HG02610 (cell line): ENCODE data around the gene CHCHD5.
"Not testable (repeated sequence)": the region's sequence is repeated elsewhere in the genome, so short reads cannot be mapped to it uniquely, and the experiment has no call there.

Experiments
- ATAC-seq: cut with Tn5 transposase; IDR thresholded peaks from one replicate; pipeline ENCODE4 v1.9.1; 2021; ENCODE audit warnings: mild to moderate bottlenecking, moderate library complexity; ENCODE audit not compliant: unreplicated experiment

The CHCHD5 gene

DNA sequence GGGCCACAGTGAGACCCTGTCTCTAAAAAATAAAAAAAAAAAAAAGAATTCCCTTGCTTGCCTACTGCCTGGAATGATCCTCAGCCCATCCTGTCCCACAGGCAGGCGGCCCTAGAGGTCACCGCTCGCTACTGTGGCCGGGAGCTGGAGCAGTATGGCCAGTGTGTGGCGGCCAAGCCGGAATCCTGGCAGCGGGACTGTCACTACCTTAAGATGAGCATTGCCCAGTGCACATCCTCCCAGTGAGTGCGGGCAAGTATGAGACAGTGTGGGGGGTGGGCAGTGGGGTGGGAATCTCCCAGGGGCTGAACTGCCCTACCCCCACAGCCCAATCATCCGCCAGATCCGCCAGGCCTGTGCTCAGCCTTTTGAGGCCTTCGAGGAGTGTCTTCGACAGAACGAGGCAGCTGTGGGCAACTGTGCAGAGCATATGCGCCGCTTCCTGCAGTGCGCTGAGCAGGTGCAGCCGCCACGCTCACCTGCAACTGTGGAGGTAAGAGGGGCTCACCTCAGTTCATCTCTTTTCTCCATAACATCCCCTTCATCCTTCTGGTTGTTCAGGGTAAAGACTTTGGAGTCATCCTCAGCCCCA is 1.6 kb downstream of the CHCHD5 start:
- ATAC-seq, result no peak

DNA sequence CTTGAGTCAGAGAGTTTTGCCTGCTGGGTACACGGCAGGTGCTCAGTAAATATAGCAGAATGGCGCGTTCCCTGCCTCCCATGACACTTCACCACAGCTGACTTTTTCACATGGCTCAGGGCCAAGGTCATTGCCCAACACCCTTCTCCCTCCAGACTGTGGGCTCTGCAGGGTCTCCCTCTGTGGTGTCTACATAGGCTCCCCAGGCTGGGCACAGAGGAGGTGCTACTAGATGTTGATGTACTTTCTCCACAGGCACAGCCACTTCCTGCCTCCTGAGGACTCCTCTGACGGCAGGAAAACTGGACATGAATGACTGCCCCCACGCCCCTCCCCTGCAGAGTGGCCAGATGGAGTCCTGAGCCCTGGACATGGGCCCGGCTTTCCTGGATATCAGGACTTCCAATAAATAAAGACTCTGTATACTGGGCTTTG is 4.2 kb downstream of the CHCHD5 start:
- no peak for ATAC-seq

DNA sequence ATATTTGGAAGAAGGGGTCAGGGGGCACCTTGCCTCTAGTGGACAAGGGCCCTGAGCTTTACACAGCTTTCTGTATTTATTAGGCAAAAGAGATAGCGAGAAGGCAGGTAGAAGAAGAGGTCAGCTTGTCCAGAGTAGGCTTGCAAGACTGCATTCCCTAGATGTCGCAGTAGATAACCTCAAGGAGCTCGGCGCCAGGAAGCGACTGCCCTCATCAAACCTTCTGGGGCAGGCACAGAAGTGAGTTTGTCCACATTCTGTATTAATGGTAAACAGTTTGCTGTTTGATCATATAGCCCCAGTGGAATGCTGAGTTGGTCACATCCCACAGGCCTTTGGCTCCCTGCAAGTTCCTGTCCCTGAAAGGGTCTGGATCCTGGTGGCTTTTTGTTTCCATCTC is 7.0 kb downstream of the CHCHD5 start:
- ATAC-seq, result no peak

DNA sequence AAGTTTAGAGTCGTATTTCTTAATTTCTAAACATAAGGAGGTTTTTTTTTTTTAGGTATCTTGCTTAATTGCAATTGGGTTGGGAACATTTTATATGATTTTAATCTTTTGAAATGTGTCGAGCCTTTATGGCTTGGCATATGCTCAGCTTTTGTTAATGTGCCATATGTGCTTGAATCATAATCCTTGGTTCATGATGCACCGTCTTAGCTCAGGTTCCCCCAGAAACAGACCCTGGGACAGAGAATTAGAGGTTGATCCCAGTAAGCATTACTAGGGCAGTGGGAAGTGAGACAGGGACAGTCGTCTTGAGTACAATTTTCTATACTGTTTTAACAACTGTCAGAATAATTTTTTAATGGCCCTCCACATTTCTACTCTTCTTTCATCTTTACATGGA is 9.3 kb downstream of the CHCHD5 start:
- no peak for ATAC-seq

DNA sequence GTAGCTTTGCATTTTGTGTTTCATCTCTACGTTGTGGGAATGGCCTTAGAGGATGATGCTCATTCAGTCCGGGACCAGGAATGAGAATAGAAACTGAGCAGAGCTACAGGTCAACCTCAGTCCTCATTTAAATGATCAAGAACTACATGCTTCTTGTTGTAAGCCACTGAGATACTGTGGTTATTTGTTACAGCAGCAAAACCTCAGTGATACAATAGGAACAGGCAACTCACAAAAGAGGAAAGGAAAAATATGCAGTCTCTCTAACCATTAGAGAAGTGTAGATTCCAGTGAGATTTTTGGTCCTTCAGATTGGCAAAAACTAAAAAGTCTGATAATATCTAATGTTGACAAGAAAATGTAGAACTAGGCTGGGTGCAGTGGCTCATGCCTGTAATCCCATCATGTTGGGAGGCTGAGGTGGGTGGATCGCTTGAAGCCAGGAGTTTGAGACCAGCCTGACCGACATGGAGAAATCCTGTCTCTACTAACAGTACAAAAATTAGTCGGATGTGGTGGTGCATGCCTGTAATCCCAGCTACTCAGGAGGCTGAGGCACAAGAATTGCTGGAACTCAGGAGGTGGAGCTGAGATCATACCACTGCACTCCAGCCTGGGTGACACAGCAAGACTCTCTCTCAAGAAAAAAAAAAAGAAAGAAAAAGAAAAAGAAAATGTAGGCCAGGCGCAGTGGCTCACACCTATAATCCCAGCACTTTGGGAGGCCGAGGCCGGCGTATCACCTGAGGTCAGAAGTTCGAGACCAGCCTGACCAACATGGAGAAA is 13.3 kb downstream of the CHCHD5 start:
- no peak for ATAC-seq

DNA sequence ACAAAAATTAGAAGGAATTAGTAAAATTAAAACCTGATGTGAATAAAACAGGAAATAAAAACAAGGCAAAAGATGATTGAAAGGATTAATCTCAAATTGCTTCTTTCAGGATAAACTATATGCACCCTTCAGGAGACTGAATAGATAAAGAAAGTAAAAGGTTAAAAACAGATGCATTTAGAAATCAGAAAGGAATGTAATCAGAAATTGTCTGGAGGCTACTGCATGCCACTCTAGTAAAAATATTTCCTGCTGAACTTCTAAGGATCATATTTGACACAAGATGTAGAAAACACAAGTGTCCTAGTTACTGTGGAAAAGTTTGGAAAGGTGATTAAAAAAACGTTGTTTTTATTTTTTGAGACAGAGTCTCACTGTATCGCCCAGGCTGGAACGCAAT is 16.2 kb downstream of the CHCHD5 start:
- ATAC-seq, result no peak

DNA sequence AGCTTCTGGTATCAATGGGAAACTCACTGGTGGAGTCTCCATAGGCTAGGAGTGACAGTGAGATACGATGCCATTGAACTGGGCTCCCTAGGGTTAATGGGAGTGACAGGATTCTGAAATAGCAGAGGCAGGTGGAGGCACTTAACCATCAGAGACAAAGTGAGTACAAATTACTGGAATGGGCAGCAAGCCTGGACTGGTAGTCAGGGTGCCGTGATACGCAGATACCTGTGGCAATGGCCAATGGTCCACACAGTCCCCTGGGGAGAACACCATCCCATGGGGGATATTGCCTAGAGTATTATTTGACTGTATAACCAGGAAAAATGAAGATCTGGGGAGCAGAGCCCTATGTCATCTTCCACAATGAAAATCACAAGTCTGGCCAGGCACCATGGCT is 17.3 kb downstream of the CHCHD5 start:
- no peak for ATAC-seq

DNA sequence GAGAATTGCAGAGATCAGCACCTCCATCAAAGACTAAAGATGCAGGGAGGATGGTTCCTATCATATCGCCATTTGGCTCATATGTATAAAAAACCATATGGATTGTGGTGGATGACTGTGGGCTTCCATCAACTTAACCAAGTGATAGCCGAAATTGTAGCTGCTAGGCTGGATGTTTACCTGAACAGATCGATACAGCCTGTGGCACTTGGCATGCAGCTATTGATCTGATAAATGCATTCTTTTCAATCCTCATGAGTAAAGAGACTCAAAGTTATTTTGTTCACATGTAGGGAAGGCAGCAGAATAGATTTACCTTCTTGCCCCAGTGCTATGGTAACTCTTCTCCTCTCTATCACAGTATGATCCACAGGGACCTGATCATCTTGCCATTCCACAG is 18.5 kb downstream of the CHCHD5 start:
- ATAC-seq, result no peak

DNA sequence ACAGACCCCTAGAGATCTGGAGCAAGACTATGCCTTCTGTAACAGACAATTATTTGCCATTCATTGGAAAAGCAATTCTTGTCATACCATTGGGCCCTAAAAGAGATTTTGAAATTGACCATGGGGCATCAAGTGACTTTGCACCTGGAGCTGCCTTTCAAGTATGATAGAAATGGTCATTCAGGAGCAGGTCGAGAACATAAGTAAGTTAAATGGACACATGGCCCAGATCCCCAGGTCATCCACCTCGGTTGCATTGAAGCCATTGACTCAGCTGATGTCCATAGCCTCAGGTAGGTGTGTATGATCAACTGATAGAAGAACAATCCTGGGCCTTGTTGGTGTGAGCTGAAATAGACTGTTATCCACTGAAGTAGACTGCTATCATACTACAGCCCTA is 19.3 kb downstream of the CHCHD5 start:
- no peak for ATAC-seq

DNA sequence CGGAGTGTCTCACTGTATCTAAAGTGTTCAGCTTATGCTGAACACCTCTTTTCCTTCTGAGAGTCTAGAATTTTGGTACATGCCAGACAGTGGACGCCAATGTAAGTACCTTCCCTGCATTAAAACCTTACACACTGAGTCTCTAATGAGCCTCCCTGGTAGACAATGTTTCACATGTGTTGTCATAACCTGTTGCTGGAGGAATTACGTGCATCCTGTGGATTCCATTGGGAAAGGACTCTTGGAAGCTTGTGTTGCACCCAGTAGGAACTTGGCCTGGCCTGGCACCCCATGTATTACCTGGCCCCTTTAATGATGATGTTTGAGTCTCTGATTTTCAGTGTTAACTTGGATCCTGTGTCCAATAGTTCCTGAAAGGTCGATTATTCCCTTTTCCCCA is 20.5 kb downstream of the CHCHD5 start:
- no peak for ATAC-seq

DNA sequence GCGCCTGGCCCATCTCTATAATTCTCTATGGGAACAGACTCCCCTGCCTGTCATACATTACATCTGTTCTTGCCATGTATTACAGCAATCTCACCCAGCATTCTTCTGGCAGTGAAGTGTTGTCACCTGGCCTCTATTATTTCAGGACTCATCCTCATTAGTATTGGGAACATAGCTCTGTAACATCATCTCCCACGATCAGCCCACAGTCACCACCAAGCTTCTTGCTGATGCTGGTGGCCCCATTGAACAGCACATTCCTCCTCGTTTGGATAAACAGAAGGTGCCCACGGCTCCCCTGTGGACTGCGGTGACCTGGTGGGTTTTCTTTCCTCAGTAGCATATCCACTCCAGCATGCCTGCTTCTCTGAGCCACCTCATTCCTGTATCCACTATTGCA is 21.5 kb downstream of the CHCHD5 start:
- no peak for ATAC-seq

DNA sequence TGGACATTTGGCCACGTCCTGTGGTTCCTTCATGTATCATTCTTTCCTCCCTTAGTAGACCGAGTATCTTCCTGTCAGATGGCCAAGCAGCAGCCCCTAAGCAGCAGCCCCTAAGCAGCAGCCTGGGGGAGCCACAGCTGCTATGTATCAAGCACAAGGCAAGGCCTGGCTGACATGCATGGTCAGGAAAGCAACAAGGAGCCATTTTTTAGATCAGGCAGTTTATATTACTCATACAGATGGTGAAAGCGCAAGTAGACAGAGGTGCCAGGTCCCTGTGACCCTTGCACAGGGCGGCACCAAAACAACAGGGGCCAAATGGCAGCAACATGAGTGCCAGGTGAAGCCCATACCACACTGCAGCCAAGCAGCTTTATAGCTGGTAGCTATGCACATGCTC is 22.1 kb downstream of the CHCHD5 start:
- no peak for ATAC-seq

DNA sequence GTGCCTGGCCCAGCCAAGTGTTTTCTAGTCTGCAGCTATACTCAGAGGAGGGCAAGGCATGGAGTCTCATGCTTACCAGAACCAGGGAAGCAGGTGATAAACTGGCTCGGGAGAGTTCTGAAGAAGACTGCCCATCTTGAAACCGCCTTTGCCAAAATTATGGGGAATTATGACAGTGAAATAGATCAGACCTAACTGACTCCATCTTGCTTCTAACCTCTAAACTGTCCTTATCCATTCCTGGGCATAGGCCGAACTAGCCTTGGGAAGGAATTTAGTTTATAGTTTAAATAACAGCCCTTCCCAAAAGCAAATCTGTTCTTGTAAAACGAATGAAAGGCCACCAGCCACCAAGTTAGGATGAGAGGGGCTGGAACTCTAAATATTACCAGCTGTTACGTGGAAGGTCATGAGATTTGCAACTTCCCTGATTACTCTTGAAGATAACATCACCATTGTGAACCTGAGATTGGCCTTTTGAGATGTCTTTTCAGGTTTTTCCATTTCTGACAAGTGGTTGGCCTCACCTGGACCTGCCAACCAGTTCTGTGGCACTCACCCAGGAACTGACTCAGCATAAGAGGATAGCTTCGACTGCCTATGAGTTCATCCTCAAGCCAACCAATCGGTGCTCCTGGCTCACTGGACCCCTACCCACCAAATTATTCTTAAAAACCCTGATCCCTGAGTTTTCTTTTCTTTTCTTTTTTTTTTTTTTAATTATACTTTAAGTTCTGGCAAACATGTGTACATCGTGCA is 23.4 kb downstream of the CHCHD5 start:
- ATAC-seq, result no peak

DNA sequence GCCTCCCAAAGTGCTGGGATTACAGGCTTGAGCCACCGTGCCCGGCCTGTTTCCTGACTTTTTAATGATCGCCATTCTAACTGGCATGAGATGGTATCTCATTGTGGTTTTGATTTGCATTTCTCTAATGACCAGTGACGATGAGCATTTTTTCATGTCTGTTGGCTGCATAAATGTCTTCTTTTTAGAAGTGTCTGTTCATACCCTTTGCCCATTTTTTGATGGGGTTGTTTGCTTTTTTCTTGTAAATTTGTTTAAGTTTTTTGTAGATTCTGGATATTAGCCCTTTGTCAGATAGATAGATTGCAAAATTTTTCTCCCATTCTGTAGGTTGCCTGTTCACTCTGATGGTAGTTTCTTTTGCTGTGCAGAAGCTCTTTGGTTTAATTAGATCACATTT is 24.9 kb downstream of the CHCHD5 start:
- ATAC-seq, result not testable (repeated sequence)

DNA sequence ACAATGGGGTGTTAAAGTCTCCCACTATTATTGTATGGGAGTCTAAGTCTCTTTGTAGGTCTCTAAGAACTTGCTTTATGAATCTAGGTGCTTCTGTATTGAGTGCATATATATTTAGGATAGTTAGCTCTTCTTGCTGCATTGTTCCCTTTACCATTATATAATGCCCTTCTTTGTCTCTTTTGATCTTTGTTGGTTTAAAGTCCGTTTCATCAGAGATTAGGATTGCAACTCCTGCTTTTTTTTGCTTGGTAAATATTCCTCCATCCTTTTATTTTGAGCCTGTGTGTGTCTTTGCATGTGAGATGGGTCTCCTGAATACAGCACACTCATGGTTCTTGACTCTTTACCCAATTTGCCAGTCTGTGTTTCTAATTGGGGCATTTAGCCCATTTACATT is 27.9 kb downstream of the CHCHD5 start:
- not testable (repeated sequence) for ATAC-seq

DNA sequence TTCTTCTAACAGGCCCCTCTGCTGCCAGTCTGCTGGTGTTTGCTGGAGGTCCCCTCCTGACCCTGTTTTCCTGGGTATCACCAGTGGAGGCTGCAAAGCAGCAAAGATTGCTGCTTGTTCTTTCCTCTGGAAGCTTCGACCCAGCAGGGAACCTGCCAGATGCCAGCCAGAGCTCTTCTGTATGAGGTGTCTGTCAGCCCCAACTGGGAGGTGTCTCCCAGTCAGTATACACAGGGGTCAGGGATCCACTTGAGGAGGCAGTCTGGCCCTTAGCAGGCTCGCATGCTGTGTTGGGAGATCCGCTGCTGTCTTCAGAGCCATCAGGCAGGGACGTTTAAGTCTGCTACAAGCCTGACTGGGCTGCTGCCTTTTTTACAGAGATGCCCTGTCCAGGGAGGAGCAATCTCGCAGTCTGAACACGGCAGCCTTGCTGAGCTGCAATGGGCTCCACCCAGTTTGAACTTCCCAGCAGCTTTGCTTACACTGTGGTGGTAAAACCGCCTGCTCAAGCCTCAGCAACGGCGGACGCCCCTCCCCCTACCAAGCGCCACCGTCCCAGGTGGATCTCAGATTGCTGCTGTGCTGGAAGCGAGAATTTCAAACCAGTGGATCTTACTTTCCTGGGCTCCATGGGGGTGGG is 29.9 kb downstream of the CHCHD5 start:
- ATAC-seq, result no peak

DNA sequence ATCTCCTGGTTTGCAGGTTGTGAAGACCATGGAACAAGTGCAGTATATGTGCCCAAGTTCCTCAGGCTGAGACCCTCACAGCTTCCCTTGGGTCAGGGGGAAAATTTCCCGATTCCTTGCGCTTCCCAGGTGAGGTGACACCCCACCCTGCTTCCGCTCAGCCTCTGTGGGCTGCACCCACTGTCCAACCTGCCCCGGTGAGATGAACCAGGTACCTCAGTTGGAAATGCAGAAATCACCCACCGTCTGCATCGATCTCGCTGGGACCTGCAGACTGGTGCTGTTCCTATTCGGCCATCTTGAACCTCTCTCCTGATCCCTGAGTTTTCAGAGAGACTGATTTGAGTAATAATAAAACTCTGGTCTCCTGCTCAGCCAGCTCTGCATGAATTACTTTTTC is 30.6 kb downstream of the CHCHD5 start:
- ATAC-seq, result no peak

DNA sequence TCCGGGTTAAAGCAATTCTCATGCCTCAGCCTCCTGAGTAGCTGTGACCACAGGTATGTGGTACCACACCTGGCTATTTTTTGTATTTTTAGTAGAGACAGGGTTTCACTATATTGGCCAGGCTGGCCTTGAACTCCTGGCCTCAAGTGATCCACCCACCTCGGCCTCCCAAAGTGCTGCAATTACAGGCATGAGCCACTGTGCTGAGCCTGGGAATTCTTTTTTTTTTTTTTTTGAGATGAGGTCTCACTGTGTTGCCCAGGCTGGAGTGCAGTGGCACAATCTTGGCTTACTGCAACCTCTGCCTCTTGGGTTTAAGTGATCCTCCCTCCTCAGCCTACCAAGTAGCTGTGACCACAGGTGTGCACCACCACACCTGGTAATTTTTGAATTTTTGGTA is 31.4 kb downstream of the CHCHD5 start:
- ATAC-seq, result not testable (repeated sequence)

DNA sequence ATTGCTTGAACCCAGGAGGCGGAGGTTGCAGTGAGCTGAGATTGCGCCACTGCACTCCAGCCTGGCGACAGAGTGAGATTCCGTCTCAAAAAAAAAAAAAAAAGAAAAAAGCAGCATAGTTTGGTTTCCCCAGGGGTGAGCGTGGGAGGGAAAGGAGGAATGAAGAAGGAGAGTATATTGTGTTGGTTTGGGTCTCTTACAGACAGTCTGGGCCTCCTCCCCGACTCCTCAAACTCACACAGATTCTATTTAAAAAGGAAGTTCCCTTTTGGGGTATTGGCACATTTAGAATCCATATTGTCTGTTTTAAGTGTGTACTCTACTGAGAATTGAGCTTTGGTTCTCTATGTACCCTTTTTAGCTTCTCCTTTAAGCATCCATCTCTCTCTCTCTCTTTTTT is 34.0 kb downstream of the CHCHD5 start:
- ATAC-seq, result no peak

DNA sequence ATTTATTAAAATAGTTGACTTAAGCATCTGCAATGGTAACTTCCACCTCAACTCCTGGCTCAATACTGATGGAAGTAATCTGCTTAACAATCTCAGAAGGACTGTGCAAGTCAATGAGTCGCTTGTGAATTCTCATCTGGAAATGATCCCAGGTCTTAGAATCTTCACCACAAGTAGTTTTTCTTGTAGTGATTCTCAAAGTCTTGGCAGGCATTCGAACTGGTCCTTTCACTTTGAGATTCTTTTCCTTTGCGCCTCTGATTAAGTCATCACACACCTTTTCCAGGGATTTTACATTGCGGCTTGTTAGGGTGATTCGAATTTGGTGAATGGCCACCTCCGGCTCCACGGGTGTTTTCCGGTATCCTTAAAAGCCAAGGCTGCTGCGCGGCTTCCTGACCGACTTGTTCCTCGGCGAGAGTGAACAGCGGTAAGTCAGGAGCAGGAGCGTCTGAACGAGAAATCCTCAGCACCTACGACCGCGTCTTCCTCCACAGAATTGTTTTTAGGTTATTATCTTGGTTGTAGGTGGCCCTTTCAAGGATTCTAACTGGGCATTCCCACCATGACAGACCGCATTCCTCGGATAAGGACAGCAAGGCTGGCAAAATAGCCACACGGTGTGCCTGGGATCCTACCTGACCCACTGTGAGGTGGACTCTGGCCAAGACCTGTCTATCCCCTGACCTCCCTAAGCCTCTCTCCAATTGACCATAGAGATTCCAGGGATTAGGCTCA is 37.5 kb downstream of the CHCHD5 start:
- ATAC-seq, result no peak

DNA sequence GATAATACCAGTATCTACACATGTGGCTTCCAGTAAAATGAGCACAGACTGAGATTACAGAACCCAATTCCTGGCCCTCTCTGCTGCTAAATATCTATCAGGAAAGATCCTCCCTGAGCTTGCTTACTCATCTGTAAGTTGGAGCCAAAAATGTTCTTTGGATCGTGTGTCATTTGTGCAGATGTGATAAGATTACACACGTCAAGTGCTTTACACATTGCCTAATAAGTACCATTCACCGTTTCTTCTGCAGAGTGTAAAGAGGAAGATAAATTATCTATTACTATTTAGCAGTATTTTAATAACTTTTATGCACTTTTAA is 38.1 kb downstream of the CHCHD5 start:
- no peak for ATAC-seq
